DND-41 (cell line): ENCODE results near the gene ANKRD11.

ENCODE experiments used
- ATAC-seq: fragments of 200-7000 bp; cut with Tn5 transposase; 3 replicates; pipeline ENCODE4 v1.9.1; 2021; ENCODE audit warnings: low read depth; ENCODE audit not compliant: insufficient read depth
- DNase-seq: peaks from one replicate; pipeline ENCODE4 v3.0.0-alpha.2; 2020
- H2AFZ ChIP-seq: 2 replicates; pipeline ENCODE4 v1.6.0; 2012; ENCODE audit warnings: low read depth, low read length
- H3K27ac ChIP-seq: 2 replicates; pipeline ENCODE4 v1.5.1; 2012; ENCODE audit warnings: low read length, inconsistent platforms
- H3K27me3 ChIP-seq: fragments of 200-600 bp; sonication (generic); 2 replicates; pipeline ENCODE4 v1.6.0; 2012; ENCODE audit warnings: low read length, mild to moderate bottlenecking, inconsistent platforms; ENCODE audit not compliant: insufficient read depth, poor library complexity
- H3K36me3 ChIP-seq: 2 replicates; pipeline ENCODE4 v1.5.1; 2012; ENCODE audit warnings: low read length, inconsistent platforms; ENCODE audit not compliant: insufficient read depth
- H3K4me1 ChIP-seq: 2 replicates; pipeline ENCODE4 v1.5.1; 2012; ENCODE audit warnings: mild to moderate bottlenecking, low read length; ENCODE audit not compliant: insufficient read depth
- H3K4me2 ChIP-seq: 2 replicates; pipeline ENCODE4 v1.6.0; 2012; ENCODE audit warnings: mild to moderate bottlenecking, moderate library complexity, low read length, inconsistent platforms; ENCODE audit not compliant: insufficient read depth
- H3K4me3 ChIP-seq, 2 experiments: fragments of 200-600 bp in 1 of 2; shearing (Covaris generic) in 1 of 2; 2 replicates each; pipeline ENCODE4 v1.5.1; 2012 to 2016; ENCODE audit warnings: inconsistent platforms in 2 of 2, low read length in 2 of 2, mild to moderate bottlenecking in 2 of 2, low read depth in 1 of 2, moderate library complexity in 1 of 2
- H3K79me2 ChIP-seq: 2 replicates; pipeline ENCODE4 v1.6.0; 2012; ENCODE audit warnings: low read length, inconsistent platforms; ENCODE audit not compliant: insufficient read depth
- H3K9ac ChIP-seq: 2 replicates; pipeline ENCODE4 v1.6.0; 2012; ENCODE audit warnings: low read depth, mild to moderate bottlenecking, inconsistent platforms, low read length, moderate library complexity
- H3K9me3 ChIP-seq: 2 replicates; pipeline ENCODE4 v1.5.1; 2012; ENCODE audit warnings: low read length, moderate library complexity, mild to moderate bottlenecking, inconsistent platforms; ENCODE audit not compliant: insufficient read depth, severe bottlenecking
- H4K20me1 ChIP-seq: 2 replicates; pipeline ENCODE4 v1.6.0; 2012; ENCODE audit warnings: low read length; ENCODE audit not compliant: insufficient read depth
- EZH2 ChIP-seq: IDR thresholded peaks from 3 replicates; pipeline ENCODE4 v1.6.1; 2012; ENCODE audit warnings: borderline replicate concordance, low read depth, mild to moderate bottlenecking, moderate library complexity, low read length, inconsistent platforms; ENCODE audit not compliant: severe bottlenecking
- TF ChIP-seq, protein P1 (sequence below): IDR thresholded peaks from 2 replicates; pipeline ENCODE4 v1.5.1; 2012; ENCODE audit warnings: borderline replicate concordance, low read length, moderate library complexity, mild to moderate bottlenecking; ENCODE audit not compliant: poor library complexity, severe bottlenecking; ENCODE audit errors: extremely low read depth

Gene ANKRD11

GRCh38 chr16:89482817-89483205, 7.5 kb downstream of the ANKRD11 start:
- TF ChIP-seq, protein P1, sequence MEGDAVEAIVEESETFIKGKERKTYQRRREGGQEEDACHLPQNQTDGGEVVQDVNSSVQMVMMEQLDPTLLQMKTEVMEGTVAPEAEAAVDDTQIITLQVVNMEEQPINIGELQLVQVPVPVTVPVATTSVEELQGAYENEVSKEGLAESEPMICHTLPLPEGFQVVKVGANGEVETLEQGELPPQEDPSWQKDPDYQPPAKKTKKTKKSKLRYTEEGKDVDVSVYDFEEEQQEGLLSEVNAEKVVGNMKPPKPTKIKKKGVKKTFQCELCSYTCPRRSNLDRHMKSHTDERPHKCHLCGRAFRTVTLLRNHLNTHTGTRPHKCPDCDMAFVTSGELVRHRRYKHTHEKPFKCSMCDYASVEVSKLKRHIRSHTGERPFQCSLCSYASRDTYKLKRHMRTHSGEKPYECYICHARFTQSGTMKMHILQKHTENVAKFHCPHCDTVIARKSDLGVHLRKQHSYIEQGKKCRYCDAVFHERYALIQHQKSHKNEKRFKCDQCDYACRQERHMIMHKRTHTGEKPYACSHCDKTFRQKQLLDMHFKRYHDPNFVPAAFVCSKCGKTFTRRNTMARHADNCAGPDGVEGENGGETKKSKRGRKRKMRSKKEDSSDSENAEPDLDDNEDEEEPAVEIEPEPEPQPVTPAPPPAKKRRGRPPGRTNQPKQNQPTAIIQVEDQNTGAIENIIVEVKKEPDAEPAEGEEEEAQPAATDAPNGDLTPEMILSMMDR: no peak
- no peak for TF ChIP-seq EZH2
- no peak overlapping the region for H3K9ac ChIP-seq
- H3K27ac ChIP-seq: no peak overlapping the region
- H3K27me3 ChIP-seq: no peaks in the 10 kb centered on the region
- H3K36me3 ChIP-seq: peaks cover 43% of the 10 kb centered on the region
- H3K9me3 ChIP-seq: no peaks in the 10 kb centered on the region
- no peak overlapping the region for H3K4me3 ChIP-seq
- ATAC-seq (no peak), DNase-seq (no peak)
- peaks cover 87% of the 10 kb centered on the region for H4K20me1 ChIP-seq
- peaks cover 100% of the 10 kb centered on the region for H3K79me2 ChIP-seq
- H3K4me1 ChIP-seq: peaks cover 63% of the 10 kb centered on the region
- no peak overlapping the region for H2AFZ ChIP-seq
- peak overlapping the region; percentile 15; the same call in 1 of the 2 replicates for H3K4me2 ChIP-seq

GRCh38 chr16:89482150-89482816, 8.1 kb downstream of the ANKRD11 start:
- peaks cover 86% of the 10 kb centered on the region for H4K20me1 ChIP-seq
- no peak for TF ChIP-seq EZH2
- TF ChIP-seq, protein P1: no peak
- no peak overlapping the region for H3K27ac ChIP-seq
- H3K36me3 ChIP-seq: peaks cover 40% of the 10 kb centered on the region
- H3K4me1 ChIP-seq: peaks cover 59% of the 10 kb centered on the region
- H3K4me2 ChIP-seq: peak overlapping the region; percentile 15; the same call in 1 of the 2 replicates
- no peaks in the 10 kb centered on the region for H3K9me3 ChIP-seq
- no peak overlapping the region for H2AFZ ChIP-seq
- no peaks in the 10 kb centered on the region for H3K27me3 ChIP-seq
- ATAC-seq: no peak
- no peak for DNase-seq
- H3K4me3 ChIP-seq: no peak overlapping the region
- H3K79me2 ChIP-seq: peaks cover 100% of the 10 kb centered on the region
- H3K9ac ChIP-seq: no peak overlapping the region

- ATAC-seq (no peak), DNase-seq (no peak)
- Histone ChIP-seq H4K20me1 (peaks cover 88% of the 10 kb centered on the region), H3K27me3 (no peaks in the 10 kb centered on the region), H3K4me1 (peaks cover 53% of the 10 kb centered on the region), H3K9ac (no peak overlapping the region), H2AFZ (no peak overlapping the region), H3K79me2 (peaks cover 100% of the 10 kb centered on the region), H3K27ac (no peak overlapping the region), H3K9me3 (no peaks in the 10 kb centered on the region), H3K4me2 (no peak overlapping the region), H3K4me3 (no peak overlapping the region), H3K36me3 (peaks cover 39% of the 10 kb centered on the region)
- TF ChIP-seq EZH2: no peak
- TF ChIP-seq, protein P1: no peak
These were observed 8.9 kb downstream of the ANKRD11 start for GRCh38 chr16:89481356-89481955.
